ENCODE data around the gene ADAP2. TPM values are rescaled to one million over a fixed set of nuclear protein-coding genes. Genes with fewer than 3 reads are reported as not detected.
"Not testable (repeated sequence)": the region's sequence is repeated elsewhere in the genome, so short reads cannot be mapped to it uniquely, and the experiment has no call there.

ADAP2 gene, protein sequence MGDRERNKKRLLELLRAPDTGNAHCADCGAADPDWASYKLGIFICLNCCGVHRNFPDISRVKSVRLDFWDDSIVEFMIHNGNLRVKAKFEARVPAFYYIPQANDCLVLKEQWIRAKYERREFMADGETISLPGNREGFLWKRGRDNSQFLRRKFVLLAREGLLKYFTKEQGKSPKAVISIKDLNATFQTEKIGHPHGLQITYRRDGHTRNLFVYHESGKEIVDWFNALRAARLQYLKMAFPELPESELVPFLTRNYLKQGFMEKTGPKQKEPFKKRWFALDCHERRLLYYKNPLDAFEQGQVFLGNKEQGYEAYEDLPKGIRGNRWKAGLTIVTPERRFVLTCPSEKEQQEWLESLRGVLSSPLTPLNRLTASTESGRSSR
- total RNA-seq (ENCODE audit: insufficient read depth, low replicate concordance), result 62.4 TPM

DNA sequence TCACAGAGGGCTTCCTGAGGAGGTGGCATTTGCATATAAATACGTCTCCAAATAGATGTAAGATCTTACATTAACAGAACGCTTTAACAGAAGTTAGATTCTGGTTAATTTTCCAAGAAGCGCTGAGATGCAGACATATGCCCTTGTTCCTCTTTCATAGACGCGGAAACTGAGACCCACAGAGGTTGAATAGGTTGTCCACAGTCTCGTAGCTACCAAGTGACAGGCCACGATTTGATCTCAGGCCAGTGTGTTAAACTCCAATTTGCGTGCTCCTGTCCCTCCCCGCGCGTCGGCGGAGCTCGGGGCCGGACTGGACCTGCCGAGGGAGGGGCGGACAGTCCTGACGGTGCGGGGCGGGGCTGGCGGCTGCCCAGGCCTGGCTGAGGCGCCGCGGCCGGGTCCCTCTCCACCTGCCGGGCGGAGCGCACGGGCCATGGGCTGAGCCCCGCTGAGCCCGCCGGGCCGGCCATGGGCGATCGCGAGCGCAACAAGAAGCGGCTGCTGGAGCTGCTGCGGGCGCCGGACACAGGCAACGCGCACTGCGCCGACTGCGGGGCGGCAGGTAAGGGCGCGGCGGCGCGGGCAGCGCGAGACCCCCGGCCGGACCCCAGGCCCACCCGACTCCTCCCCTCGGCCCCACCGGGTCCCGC lies at the start of gene ADAP2:
TSS of gene ADAP2 (plus strand) at position 402 of the 653 bp plus-strand sequence. CDS start at position 472, 70 bp downstream.
- DNase-seq (ENCODE audit: low spot score), result peak; percentile 30

DNA sequence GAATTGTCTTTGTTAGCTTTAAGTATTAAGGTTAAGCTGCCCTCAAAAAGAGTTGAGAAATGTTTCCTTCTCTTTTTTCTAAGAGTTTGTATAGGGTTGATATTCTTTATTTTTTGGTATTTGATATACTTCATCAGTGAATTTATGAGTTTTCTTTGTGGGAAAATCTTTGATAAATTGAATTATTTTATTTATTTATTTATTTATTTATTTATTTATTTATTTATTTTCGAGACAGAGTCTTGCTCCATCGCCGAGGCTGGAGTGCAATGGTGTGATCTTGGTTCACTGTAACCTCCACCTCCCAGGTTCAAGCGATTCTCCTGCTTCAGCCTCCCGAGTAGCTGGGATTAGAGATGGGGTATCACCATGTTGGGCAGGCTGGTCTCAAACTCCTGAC lies 35.6 kb upstream of the ADAP2 start:
- no peak for DNase-seq (ENCODE audit: low spot score)

DNA sequence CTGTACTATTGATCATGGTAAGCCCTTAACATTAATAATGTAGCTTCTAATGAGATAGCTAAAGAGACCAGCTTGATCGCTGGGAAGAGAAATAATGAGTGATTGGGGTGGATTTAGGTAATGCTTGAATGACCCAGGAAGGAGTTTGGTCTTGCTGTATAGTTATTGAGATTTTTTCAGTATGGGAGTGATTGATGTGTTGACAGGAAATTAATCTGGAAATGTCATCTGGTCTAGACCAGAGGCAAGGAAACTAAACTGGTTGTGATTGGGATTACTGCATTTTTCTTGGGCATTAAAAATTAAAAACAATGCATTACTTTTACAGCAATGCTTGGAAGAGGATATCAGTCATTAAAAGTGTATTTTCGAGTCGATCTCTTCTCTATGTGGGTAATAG lies 27.5 kb upstream of the ADAP2 start:
- DNase-seq (ENCODE audit: low spot score), result no peak

DNA sequence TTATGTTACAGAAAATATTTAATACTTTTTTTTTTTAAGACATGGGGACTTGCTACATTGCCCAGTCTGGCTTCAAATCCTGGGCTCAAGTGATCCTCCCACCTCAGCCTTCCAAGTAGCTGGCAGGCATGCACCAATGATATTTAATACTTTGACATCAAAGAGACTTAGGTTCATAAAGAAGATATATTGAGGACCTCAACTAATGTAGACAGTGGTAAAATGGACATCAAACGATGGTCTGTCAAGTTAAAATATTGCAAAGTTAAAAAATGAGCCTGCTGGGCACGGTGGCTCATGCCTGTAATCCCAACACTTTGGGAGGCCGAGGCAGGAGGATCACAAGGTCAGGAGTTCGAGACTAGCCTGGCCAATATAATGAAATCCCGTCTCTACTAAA lies 24.4 kb upstream of the ADAP2 start:
- DNase-seq (ENCODE audit: low spot score), result no peak

DNA sequence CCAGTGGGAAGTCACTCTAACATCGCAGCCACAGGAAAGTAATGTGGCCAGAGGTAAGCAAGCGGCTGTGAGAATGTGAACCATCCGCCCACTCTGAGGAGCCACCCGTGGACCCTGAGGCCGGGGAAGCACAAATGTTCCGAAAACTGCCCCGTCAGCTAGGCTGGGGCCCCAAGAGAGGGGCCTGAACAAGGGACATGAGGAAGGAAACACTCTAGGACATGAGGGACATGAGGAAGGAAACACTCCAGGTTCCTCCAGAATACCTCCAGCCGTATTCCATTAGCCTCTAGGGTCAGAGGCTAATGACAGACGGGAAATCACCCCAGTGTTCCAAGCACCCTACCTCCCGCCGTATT lies 16.0 kb upstream of the ADAP2 start:
- DNase-seq (ENCODE audit: low spot score), result no peak

DNA sequence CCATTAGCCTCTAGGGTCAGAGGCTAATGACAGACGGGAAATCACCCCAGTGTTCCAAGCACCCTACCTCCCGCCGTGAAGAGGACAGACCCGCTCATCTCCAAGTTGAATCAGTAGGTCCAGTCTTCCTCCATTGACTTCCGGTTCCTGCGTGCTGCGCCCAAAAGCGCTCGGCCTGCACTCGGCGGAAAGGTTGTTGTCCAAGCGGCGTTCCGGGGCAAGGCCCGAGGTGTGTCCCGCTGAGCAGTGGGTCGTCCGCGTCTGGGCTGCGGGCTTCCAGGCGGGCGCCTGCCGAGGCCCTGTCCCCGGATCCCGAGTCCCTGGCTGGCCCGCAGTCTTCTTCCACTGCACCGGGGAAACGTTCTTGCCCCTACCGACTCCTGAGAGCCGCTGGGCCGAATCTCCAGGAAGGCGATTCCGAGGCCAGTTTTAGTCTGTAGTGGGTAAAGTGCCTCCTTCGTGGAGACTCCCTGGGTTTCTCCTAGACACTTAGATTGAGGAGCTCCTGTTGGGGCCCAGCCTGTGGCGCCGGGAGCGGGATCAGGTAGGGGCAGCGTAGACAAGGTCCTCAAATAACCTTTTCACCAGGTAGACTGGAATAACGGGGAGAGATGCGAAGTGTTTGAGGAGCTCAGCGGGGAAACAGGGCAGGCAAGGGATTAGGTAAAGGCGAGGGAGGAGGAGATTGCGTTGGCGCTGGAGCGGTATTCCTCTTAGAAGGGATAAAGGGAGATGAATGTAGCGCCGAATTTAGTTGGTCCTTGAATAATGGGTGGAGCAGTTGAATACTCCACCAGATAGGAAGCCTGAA lies 15.4 kb upstream of the ADAP2 start, which contains the start of gene TEFM:
TSS of gene TEFM (minus strand) at position 138 of the 811 bp plus-strand sequence. CDS start at position 98, 40 bp downstream.
- peak; percentile 93 for DNase-seq (ENCODE audit: low spot score)

DNA sequence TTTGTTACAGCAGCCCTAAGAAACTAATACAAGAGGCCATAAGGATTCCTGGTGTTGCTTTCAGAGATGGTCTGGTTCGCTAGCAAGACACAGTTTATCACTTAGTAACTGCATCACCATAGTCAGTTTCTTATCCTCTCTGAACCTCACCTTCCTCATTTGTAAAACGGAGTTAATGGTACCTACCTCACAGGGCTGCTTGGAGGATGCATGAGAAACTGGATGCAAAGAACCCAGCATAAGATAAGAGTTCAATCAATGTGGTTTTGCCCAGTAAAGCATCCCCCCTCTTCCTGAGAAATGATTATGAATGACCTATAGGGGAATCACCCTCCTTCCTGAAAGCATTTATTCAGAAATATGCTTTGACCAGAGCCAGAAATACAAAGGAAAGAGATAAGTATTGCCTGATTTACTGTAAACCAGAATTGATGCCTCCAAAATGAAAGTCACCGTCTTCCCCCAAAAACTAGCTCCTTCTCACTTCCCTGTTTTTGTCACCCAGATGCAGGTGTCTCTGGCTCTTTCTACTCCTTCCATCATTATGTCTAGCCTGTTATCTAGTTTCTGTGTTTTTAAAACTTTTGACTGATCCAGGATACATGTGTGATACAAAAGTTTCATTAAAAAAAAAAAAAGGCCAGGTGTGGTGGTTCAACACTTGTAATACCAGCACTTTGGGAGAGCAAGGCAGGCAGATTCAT lies 12.9 kb upstream of the ADAP2 start:
- no peak for DNase-seq (ENCODE audit: low spot score)

DNA sequence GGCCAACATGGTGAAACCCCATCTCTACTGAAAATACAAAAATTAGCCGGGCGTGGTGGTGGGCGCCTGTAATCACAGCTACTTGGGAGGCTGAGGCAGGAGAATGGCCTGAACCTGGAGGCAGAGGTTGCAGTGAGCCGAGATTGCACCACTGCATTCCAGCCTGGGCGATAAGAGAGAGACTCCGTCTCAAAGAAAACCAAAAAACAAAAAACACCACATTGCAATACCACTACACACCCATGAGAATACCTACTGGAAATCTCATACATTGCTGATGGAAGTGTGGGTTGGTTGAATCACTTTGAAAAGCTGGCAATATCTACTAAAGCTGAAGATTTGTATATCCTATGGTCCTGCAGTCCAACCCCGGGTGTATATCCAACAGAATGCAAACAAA lies 11.6 kb upstream of the ADAP2 start:
- DNase-seq (ENCODE audit: low spot score), result not testable (repeated sequence)

DNA sequence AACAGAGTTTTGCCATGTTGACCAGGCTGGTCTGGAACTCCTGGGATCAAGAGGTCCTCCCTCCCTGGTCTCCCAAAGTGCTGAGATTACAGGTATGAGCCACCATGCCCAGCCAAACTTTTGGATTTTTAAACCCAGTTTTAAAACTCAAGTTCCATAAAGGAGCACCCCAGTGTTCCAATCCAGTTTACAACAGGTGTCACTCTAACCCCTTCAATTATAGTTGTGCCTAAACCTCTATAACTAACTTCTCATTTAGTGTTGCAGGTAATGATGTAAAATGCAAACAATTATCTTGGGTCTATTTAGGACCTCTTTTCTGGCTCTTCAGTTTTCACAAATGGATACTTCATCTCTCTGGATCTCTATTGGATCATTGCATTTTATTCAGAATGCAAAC lies 7.8 kb upstream of the ADAP2 start:
- DNase-seq (ENCODE audit: low spot score), result no peak

DNA sequence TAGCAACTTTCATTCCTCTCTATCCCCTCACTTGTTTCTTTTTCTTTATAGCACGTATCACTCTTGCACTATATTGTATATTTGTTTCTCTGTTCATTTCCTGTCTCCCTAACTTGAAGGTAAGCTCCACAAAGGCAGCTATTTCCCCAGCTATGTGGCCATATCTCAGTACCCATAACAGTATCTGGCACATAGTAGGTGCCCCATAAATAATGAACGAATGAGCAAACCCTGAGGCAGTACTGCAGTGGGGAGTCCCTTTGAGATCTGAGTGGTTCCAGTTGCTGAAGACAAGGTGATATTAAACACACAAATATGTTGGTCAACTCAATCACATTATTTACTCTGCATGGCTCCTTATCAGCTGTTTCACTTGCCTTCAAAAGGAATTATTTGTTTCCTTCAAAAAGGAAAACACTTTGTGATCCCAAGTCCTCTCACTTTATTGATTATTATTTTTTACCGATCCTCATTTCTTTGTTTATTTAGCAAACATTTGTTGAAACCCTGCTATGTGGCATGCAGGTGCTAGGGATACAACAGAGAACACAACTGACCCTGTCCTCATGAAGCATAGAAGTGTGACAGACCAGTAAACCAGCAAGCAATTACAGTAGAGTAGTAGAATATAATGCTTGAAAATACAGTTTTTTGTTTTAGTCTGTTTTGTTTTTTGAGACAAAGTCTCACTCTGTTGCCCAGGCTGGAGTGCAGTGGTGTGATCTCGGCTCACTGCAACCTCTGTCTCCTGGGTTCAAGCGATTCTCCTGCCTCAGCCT lies 5.7 kb upstream of the ADAP2 start:
- no peak for DNase-seq (ENCODE audit: low spot score)

DNA sequence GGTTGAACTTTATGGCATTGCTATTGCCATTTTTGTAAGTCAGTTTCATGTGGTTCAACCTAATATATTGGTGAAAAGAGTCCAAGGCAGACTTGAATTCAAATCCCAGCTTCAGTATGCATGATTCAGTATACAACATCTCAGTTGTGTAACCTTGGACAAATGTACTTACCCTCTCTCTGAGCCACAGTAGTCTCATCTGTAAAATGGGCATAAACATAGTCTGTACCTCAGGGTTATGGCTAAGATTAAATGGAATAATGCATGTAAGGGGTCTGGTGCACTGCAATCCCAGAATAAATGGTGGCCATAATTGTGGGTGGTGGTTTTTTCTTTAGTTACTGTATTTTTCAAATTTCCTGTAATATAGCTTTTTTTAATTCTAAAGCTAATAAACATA lies 4.7 kb upstream of the ADAP2 start:
- DNase-seq (ENCODE audit: low spot score), result no peak

DNA sequence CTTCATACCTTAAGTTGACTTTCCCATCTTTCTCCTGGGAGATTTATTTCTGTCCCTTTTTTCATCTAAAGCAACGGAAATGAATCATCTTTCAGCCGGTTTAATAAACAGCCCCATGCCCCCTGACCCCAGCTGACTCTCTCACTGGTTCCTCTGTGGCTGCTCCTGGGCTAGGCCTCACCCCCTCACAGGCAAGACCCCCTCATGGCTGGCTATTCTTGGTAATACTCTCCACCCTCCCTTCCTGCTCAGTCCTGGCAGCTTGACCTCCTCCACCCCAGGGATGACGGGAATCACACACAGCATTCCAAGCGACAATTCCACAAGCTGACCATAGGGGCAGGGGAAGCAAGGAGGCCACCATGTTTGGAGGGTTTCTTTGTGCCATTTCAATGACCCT lies 1.5 kb upstream of the ADAP2 start:
- DNase-seq (ENCODE audit: low spot score), result no peak

DNA sequence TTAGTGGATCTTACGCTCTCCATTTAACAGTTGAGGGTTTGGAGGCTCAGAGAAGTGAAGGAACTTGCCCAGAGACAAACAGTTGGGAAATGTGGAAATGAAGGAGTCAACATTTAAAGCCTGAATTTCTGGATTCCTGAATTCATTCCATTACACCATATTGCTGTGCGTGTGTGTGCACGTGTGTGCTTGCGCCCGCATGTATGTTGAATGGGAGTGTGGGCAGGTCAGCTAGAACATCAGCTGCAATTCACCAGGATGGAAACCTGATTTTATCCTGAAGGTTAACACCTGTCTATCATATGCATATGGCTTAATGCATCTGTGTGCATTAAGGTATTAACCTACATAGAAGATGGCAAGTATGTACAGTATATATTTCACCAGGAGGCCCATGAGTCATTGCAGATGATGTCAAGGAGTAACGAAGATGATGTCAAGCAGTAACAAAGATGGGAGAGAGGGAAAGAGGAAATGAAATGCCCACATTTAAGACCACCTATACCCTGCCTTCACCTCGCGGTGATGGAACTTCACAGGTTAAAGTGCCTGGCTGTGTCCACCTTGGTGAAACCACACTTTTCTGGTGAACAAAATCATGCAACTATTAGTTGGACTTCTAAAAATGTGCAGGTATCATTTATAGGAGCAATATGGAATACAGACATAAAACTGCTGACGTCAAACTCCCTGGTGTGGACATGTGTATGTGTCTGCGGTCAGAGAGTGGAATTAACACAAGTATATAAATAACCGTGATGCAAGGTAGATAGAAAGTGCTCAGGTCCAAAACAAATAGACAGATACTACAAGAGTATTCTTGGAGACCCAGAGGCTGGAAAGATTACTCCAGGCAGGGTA lies 832 bp upstream of the ADAP2 start:
- no peak for DNase-seq (ENCODE audit: low spot score)

DNA sequence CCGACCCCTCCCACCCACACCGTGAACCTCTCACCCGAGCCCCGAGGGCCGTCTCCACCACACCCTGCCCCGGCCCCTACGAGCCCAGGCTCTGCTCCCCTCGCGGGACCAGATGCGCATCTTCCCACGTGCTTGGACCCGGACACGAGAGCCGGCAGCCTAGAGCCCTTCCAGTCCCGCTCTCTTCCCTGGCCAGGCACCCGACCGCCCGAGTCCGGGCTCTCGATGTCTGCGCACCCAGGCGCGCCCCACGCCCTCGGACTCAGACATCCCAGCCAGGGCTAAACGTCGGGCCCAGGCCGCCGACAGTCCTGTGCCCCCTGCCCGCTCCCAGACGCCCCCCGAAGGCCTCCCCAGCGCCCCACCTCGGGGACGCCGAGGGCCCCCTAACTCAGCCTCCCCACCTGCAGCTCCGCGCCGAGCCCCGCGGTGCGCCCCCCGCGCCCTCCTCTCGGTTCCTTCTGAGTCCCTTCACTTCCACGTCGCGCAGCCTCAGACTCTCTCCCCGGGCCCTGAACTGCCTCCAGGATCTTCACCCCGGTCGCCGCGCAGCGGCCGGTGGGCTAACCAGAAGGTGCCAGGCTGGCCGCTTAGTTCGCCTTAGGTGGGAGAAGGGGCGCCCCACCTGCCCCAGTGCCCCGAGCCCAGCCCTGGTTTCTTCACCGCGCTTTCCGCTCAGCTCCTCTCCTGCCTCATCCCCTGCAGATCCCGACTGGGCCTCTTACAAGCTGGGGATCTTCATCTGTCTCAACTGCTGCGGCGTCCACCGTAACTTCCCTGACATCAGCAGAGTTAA lies 688 bp downstream of the ADAP2 start:
- DNase-seq (ENCODE audit: low spot score), result peak; percentile 8

DNA sequence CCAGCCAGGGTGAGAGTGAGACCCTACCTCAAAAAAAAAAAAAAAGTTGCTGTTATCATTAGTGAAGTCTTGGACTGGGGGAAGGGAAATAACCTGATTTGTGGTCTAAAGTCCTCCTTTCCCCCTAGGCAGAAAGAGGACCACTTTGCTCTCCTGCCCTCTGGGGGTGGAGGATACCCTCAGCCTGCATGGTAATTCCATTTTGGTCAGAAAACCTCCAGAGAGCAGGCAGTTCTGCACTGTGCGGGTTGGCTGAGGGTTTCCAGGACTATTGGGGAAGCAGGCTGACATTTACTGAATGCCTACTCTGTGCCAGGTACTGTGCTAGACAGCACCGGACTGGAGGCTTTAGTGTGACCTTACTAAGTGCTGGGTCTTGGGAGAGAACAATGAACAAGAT lies 2.6 kb downstream of the ADAP2 start:
- DNase-seq (ENCODE audit: low spot score), result no peak

DNA sequence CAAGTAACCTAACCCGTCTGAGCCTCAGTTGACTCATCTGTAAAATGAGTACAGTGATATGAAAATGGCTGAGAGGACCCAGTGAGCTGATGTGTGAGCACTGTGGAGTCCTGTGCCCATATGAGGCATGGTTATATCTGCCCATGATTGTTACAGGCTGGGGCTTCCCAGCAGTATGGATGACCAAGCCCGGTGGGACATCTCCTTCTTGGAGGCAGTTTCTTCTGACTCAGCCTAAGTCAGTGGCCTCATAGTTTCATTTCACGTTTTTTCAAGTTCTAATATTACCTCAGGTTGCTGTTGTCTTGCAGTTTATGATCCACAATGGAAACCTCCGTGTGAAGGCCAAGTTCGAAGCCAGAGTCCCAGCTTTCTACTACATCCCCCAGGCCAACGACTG lies 4.8 kb downstream of the ADAP2 start:
- DNase-seq (ENCODE audit: low spot score), result no peak

DNA sequence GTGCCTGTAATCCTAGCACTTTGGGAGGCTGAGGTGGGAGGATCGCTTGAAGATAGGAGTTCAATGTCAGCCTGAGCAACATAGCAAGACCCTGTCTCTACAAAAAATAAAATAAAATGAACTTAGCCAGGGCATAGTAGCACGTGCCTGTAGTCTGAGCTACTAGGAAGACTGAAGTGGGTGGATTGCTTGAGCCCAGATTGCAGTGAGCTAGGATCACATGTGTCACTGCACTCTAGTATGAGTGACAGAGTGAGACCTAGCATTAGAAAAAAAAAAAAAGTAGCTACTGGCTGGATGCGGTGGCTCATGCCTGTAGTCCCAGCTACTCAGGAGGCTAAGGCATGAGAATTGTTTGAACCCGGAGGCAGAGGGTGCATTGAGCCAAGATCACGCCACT lies 6.0 kb downstream of the ADAP2 start:
- DNase-seq (ENCODE audit: low spot score), result no peak

DNA sequence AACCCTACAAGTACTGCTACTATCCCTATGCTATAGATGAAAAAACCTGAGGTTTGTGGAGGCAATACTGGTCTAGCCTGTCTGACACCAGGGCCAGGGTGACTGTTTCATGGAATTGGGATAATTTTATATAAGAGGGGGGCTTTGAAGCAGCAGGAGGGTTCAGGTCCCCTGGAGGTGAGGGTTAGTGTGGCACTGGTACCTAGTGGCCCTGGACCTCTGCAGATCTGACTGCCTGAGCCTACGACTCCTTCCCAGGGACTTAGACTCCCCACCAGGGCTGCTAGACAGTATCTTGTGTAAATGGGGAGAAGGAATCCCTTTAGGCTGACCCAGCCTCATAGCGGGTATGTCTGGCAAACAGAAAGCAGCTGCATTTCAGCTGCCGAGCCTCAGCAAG lies 6.8 kb downstream of the ADAP2 start:
- DNase-seq (ENCODE audit: low spot score), result no peak

DNA sequence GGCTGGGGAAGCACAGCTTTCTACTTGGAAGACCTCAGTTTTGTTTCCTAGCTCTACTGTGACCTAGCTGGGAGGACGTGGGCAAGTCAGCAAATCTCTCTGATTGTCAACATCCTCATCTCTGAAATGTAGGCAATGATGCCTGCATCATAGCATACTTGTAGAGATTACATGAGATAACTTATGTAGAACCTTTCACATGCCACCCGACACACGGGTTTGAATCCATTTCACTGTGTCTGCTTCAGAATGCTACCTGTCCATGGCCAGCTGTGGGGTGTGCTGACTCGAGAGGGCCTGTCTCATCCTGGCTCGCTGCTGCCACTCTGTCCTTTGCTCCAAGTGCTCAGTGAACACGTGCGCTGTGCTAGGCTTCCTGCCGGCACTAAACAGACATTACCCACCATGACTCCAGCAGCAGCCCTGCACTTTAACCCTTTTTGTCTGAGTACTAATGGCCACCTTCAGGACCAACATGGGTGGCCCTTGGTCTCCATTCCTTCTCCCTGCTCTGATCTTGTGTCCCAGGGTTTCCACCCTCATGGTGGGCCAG lies 7.4 kb downstream of the ADAP2 start:
- no peak for DNase-seq (ENCODE audit: low spot score)

Data from umbilical cord (tissue), 2 donors.